Keratinocyte (primary cell): Measurements from ENCODE around the gene ADAMTS2.

Experiments
- CTCF ChIP-seq, 3 experiments: IDR thresholded peaks in 1 of 3; conservative IDR thresholded peaks in 1 of 3; optimal IDR thresholded peaks in 1 of 3; 2 replicates in 2 of 3; 3 replicates in 1 of 3; pipeline versions ENCODE3 to v1.5.1; 2011; ENCODE audit warnings: low read length in 3 of 3, mild to moderate bottlenecking in 3 of 3, moderate library complexity in 2 of 3, control low read depth in 1 of 3, inconsistent platforms in 1 of 3; ENCODE audit not compliant: insufficient read depth in 2 of 3; ENCODE audit errors: extremely low read depth in 1 of 3
- EZH2 ChIP-seq: IDR thresholded peaks from one replicate; pipeline ENCODE4 v1.6.1; 2012; ENCODE audit warnings: inconsistent platforms, mild to moderate bottlenecking, low read length, moderate library complexity

GRCh38 chr5:179207470-179207869, 137.8 kb downstream of the ADAMTS2 start:
- no peak for TF ChIP-seq CTCF (optimal IDR thresholded peaks at IDR 0.05 in 1 of 3, IDR thresholded peaks at IDR 0.05 in 1 of 3, conservative IDR thresholded peaks at IDR 0.05 in 1 of 3; ENCODE audit: extremely low read depth in 1 of 3, insufficient read depth in 2 of 3, low read length in 3 of 3)
- no peak for TF ChIP-seq EZH2
